GM19467 (cell line): ENCODE measurements around the gene ADCK1.
A peak's percentile ranks its signal among the peaks of the same experiment; 100 is the strongest.
"Not testable (repeated sequence)": the region's sequence is repeated elsewhere in the genome, so short reads cannot be mapped to it uniquely, and the experiment has no call there.

ENCODE experiments used
- ATAC-seq: cut with Tn5 transposase; IDR thresholded peaks from one replicate; pipeline ENCODE4 v1.9.1; 2021; ENCODE audit warnings: mild to moderate bottlenecking, moderate library complexity; ENCODE audit not compliant: unreplicated experiment

ADCK1 gene

DNA sequence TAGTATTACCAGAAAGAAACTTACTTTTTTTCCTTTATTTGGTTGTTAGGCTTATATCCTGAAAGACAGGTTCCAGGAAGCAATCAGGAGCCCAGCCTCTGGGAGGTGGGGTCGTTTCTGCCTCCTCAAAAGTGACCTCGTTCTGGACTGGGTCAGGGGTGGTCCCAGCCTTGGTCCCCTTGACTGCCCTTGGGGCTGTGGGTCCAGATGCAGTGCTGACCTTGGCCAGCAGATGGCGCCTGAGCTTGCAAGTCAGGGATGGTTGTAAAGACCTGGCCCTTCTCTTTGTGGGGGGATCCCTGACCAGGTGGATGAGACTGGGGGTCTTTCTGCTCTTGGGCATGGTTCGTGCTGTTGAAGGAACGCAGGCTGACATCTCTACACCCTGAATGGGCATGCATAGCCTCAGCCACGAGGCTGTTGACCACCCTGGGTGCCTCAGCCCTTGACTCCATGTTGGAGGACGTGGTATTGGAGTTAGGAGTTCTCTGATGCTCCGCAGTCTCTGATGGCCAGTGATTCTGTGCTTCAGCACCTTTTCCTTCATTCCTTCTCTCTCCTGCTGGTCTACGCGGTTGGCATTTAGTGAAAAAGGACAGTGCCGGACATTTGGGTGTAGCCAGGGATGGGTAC is 62.4 kb downstream of the ADCK1 start:
- ATAC-seq: peak; percentile 80

DNA sequence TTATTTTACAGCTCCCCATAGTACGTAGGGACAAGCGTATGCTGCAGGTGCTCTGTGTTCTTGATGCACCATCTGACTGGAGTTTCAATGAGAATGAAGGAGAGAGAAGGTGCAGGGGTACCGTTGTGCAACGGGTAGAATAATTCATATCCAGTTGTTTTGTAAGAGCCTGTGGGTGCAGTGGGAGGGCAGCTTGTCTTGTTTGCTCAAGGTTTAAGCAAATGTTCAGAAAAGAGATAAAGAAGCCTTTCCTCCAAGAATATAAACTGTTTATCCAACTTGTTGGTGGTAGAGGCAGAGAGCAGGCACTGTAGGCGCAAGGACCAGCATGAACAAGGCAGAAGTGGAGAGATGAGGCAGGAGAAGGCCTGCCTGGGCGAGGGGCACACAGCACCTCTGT is 64.2 kb downstream of the ADCK1 start:
- no peak for ATAC-seq

DNA sequence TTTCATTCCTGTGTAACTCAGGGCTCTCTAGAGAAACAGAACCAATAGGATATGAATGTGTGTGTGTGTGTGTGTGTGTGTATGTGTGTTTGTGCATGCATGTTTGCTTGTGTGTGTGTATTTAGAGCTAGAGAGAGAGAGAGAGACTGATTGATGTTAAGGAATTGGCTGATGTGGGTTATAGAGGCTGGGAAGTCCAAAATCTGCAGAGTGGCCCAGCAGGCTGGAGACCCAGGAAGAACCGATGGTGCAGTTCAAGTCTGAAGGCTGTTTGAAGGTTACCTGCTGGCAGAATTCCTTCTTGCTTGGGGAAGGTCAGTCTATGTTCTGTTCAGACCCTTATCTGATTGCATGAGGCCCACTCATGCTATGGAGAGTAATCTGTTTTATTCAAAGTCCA is 64.7 kb downstream of the ADCK1 start:
- ATAC-seq: no peak

DNA sequence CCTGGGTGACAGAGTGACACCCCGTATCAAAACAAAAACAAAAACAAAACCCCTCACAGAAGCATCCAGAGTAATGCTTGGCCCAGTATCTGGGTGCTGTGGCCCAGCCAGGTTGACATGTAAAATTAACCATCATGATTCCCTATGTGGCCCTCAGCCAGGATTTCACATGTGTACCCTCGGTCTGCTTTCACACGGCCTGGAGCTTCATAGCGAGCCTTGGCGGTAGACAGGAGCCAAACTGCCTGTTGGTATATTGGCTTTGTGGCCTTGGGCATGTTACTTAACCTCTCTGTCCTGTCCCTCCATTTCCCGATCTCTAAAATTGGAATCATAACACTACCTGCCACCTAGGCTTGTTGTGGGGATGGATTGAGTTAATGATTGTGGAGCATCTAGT is 65.5 kb downstream of the ADCK1 start:
- no peak for ATAC-seq

DNA sequence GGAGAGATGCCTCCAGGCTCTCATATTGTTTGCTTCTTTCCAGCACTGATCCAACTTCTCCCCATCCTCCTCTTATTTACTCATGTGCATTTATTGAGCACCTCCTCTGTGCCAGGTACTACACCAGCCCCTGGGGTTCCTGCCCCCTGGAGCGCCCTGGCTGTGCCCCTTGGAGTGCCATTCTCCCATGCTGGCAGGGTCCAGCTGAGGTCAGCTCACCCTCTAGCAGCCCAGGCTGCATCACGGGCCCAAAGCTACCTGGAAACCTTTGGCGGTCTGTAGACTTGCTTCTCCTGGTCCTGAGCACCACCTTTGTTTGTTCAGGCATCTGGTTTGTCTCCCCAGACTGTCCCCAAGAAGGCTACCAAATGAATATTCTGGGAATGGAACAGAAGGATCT is 67.0 kb downstream of the ADCK1 start:
- ATAC-seq: no peak

DNA sequence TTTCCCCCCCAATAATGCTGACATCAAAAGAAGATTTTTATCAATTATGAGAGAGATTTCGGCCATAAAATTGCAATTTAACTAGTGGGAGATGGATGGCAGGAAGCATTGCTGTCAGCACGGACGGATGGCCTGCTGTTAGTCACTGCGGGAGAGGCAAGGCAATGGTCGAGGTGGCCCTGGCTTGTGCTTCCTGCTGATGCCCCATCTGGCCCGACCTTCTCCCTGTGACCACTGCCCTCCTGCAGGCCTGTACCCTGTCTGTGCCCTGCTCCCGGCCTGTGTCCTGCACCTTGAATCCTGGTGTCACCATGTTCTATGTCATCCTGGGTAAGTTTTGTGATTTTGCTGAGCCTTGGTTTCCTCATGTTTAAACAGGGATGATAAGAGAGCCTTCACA is 67.6 kb downstream of the ADCK1 start:
- ATAC-seq: no peak

DNA sequence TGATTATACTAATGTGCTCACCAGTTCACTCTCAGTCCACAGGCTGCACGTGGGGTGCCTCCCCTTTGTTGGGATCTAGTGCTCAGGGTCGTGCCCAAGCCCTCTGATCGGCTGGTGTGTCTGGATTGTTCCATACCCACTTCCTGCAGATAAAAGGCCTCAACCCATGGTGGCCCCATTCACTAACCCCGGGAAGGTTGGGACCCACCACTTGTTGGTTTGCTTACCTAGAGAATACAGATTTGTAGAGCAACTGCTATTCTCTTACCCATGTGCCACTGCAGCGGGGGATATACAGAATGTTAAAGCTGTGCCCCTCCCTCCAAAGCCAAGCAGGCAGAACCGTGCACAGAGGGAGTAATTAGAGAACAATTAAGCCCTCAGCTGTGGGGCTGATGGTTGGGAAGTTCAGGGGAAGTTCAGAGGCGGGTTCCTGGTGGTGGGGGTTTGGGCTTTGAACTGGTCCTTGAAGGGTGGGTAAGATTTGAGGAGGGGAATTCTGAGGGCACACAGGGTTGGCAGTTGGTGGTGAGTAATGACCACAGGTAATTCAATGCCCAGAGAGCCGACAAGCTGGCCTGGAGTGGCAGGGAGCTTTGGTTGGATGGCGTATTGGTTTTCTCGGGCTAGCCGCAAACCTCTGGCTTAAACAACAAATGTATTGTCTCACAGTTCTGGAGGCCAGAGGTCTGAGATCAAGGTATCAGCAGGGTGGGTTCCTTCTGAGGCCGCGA is 68.8 kb downstream of the ADCK1 start:
- ATAC-seq: no peak

DNA sequence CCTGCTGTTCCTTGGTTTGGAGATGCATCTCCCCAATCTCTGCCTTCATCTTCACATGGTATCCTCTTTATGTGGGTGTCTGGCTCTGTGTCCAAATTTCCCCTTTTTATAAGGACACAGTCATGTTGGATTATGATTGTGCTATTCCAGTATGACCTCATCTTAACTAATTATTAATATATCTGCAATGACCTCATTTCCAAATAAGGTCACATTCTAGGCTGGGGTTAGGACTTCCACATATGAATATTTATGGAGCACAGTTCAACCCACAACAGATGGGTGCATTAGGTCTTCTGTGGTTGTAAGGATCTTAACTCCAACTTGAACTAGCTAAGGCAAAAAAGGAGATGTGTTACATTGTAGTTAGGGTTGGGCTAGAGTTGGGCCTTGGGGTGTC is 69.4 kb downstream of the ADCK1 start:
- ATAC-seq: no peak

DNA sequence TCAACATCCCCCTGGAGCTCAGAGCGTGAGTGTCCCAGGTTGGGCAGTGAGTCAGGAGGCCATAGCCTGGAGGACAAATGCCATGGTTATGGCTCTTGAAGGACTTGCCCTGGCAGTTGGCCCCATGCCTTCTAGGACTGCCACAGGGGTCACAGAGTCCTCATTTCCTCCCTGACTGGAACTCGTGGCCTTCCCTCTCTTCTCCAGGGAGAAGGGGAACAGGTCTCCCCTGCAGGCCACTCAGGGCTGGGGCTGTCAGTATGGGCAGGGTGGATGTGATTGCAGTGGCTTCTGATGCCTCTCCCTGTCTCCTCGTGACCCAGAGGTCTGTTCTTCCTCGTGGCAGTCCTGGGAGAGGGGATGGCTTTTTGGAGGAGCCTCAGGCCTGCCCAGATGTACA is 70.7 kb downstream of the ADCK1 start:
- ATAC-seq: no peak

DNA sequence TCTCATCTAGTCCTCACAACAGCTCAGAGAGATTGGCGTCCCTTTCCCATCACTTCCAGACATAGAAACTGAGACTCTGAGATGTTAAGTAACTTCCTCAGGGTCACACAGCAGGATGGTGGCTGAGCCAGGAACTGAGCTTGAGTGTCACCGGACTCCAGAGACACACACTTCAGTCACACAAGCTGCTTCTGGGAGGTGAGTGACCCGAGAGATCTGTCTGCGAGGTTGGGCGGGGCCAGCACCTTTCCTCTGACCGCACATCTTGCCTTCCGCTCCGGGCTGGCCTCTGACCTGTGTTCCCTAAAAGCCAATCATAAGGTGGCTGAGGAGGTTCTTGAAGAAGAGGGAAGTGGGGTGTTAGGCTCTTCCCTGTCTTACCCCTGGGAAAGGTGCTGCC is 72.2 kb downstream of the ADCK1 start:
- ATAC-seq: no peak

DNA sequence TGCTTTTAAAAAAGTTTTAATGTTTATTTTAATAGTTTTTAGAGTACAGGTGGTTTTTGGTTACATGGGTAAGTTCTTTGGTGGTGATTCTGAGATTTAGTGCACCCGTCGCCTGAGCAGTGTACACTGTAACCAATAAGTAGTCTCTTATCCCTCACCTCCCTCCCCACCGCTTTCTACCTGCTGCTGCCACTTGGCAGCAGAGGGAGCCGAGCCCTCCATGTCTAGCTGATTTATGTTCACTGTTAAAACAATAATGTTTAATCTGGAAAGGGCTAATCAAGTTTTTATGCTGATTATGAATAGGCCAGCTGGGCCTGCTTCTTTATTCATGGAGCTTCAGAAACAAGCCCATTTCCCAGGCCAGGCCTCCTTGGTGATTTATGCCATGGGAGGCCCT is 73.1 kb downstream of the ADCK1 start:
- ATAC-seq: no peak

DNA sequence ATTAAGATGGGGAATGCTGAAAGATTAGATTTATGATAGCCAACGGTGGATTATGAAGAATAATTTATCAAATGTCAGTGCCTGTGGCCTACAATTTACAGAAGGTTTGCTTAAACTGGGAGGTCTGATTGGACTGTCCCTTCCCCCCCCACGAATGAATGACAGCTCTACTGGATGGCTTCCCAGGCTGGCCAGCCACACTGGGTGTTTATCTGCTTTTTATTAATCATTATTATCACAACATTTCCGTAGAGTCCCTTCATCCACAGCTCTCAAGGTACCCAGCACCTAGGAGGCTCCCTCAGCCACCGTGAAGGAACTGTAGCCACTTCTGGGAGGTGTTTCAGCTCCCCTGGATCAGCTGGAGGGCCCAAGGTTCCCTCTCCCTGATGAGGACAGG is 78.9 kb downstream of the ADCK1 start:
- no peak for ATAC-seq

DNA sequence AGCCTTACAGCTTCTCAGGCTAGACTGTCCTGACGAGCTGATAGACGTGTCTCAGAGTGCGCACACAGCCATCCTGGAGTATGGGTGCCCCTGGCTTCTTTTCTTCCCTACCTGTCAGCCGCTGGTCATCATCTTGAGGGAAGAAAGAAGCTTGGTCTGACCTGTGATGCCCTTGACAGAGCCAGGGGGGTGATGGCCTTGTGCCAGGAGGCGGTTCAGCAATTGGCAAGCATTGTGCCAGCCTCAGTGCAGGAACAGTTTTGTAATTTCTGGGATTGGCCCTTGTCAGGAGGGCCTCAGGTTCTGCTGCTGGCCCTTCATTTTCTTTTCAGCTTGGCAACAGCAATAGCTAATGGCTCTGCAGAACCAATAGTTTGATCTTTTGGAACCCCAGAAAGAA is 80.1 kb downstream of the ADCK1 start:
- ATAC-seq: no peak

DNA sequence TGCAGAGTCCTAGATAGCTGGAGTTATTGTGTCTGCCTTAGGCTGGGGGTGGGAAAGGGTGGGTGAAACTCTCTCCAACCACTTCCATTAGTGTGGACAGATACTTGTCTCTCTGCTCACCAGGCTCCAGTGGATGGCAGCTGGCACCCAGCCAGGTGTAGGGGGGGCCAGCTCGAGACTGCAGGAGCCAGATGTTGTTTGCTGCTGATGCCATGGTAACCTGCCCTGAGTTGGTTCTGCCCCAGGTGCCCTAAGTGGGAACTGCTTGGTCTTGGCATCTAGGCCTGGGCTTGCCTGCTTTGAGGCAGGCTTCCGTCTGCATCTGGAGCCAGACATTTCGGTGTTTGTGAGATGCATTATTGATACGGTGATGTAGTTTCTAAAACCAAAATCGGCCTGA is 82.2 kb downstream of the ADCK1 start:
- no peak for ATAC-seq

DNA sequence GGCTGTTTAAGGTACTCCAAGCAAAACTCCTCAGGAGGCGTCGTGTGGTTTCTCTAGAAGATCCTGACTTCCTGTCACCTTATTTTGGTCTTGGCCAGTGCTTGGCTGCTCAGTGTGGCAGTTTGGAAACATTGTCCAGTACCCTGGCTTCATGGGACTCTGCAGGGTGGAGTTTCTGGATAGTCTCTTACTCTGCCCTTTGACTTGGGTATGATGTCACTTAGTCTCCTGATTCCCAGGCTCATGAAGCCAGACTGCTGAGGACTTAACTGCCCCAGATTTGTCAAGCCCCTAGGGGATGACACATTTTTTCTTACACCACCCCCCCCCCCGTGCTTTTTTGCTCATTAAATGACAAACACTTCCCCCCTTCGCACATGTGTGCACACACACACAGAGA is 82.7 kb downstream of the ADCK1 start:
- no peak for ATAC-seq

DNA sequence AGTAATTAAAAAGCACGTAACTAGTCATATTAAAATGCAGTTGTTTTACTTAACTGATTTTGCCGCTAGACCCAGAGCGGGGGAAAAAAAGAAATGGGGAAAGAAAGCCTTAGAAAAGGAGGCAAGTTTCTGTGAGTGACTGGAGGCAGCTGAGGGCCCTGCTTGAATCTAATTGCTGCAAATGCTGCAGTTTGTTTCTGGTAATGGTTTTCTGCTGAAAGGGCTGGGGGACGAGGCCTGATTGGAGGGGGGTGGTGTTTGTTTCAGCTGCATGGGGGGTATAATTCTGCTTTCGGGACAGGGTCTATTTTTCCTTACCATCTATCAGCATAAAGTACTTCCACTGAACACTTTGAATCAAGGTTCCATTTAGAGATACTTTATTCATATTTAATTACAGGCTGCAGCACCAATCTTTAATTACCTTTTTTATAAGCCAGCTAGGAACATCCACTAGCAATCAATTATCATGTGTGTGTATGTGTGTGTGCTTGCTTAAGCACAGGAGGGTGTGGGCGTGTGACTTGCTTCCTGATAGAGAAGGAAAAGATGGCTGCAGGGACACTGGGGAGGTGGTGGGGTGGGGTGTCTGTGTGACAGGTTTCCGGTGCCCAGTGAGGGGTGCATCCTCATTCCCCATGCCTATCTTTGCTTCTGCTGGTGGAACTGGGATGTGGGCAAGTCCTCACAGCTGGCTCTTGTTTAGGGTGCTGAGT is 83.4 kb downstream of the ADCK1 start:
- no peak for ATAC-seq

DNA sequence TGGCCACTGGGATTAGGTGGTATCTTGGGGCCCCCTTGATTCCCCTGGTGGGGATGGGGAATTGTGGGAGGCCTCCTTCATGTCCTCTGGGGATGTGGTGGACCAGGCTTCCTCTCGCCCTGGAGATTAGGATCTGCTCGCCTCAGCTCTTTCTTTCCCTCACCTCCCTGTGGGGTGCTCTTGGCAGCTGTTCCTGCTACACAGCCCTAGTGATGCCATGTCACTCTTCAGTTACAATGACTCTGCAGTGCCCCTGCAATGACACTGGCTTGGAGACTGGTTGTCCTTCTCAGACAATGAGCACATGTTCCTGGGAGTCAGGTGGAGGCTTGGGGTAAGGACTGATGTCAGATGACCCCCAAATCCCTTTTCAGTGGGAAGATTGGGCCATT is 83.9 kb downstream of the ADCK1 start:
- ATAC-seq: no peak

DNA sequence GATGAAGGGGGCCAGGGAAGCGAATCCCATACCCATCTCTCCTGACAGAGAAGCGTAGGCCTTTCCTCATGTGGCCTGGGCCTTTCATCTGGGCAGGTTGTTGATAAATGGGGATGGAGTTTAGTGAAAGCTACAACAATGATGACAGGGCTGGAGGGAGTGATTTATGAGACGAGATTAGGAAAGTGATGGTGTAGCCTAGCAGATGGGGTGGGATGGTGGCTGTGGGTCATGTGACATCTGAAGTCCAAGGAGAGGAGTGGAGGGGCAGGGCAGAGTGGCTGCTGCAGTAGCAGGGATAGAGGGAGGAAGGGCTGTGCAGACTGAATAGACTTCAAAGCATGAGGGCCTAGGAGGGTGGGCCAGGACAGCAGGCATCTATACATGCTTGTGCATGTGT is 85.5 kb downstream of the ADCK1 start:
- no peak for ATAC-seq

DNA sequence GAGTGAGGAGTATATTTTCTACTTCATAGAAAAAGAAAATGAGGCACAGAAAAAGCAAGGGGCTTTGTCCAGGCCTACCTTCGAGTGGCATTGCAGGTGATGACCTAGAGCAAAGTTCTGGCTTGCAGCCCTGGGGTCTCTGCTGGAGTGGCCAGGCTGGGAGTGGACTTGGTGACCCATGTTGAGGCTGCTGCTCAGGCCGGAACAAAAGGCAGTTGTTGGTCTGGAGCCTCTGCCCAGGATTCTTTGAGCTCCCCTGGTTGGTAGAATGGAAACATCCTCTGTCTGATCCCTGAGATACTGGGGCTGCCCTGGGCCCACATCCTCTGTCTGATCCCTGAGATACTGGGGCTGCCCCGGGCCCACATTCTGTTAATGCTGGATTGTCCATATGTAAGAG is 86.1 kb downstream of the ADCK1 start:
- ATAC-seq: no peak

DNA sequence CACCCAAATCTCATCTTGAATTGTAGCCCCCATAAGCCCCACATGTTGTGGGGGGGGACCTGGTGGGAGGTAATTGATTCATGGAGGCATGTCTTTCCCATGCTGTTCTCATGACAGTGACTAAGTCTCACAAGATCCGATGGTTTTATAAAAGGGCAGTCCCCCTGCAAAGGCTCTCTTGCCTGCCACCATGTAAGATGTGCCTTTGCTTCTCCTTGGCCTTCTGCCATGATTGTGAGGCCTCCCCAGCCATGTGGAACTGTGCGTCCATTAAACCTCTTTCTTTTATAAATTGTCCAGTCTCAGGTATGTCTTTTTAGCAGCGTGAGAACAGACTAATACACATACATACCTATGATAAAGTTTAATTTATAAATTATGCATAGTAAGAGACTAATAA is 89.0 kb downstream of the ADCK1 start:
- not testable (repeated sequence) for ATAC-seq

DNA sequence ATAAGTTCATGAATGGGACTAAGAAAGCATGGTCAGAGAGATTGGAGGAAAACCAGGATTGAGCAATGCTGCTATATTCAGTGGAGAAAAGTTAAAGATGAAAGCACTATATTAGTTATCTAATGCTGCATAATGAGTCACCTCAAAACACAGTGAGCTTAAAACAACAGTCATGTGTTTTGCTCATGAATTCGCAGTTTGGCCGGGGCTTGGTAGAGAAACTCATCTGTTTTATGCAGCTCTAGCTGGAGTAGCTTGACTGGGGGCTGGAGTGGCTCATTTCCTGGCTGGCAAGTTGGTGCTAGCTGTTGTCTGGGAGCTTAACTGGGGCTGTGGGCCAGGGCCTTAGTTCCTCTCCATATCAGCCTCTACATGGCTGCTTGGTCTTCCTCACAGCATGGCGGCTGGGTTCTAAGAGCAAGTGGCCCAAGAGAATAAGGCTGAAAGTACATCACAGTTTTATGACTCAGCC is 90.1 kb downstream of the ADCK1 start:
- no peak for ATAC-seq

DNA sequence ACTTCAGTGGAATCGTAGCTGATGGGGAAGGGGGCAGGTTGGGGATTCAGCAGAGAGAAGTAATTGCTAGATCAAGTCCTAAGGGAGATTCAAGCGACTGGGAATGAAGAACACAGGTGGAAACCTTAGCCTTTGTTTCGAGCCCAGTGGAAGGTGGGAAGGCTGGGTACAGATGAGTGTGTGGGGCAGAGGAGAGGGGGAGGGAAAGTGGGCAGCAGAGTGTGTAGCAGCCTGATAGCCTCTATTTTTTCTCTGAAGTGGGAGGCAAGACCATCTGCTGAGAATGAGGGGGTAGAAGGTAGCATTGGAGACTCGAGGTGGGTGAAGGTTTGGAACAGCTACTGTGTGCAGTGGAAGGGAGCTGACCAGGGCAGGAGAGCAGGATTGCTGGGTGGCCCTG is 91.0 kb downstream of the ADCK1 start:
- no peak for ATAC-seq
